Measurements from ENCODE around the gene OARD1.
"Not testable (repeated sequence)": the region's sequence is repeated elsewhere in the genome, so short reads cannot be mapped to it uniquely, and the experiment has no call there.

OARD1 gene, protein sequence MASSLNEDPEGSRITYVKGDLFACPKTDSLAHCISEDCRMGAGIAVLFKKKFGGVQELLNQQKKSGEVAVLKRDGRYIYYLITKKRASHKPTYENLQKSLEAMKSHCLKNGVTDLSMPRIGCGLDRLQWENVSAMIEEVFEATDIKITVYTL

DNA sequence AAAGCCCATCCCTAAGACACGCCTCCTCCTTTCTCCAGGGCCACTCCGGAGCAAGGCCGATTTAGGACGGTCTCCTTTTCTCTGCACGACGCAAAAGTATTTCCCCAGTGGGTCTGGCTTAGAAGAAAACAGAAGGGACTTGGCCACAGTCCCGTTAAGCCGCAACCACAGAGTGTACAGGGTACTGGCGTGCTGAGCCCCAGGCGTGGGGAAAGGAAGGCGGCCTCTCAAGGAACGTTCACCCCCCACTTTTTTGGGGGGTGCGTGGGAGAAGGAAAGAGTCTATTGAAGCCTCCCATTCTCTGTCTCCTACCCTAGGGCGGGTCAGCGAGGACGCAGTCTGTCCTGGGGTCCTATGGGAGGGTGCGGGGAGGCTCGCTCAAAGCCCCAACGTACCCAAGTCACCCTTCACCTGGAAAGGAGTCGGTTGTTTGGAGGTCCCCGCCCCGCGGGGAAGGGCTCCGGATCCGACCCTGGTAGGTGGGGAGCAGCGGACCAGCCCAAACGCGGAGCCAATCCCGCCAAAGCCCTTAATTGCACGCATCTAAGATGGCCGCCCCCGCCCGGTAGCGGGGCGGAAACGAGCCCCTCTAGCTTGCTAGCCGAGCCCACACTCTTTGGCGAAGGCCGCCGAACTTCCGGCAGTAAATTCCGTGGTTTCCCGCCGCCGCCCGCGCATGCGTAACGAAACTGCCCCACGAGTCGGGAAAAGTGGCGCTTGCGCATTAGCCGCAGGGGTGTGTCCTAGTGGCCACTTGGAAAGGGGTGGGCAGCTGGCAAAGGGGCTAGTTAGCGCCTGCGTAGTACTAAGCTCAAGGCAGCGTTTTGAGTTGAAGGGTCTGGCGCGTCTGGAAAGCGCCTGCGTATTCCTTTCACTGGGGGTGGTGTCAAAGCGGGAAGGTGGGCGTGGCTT, at the start of gene OARD1:
Gene OARD1, minus strand, starts transcription at position 434 of the 913 bp plus-strand sequence. CDS start 722 bp downstream, outside the sequence.
- DNase-seq = peak; percentile 99

DNA sequence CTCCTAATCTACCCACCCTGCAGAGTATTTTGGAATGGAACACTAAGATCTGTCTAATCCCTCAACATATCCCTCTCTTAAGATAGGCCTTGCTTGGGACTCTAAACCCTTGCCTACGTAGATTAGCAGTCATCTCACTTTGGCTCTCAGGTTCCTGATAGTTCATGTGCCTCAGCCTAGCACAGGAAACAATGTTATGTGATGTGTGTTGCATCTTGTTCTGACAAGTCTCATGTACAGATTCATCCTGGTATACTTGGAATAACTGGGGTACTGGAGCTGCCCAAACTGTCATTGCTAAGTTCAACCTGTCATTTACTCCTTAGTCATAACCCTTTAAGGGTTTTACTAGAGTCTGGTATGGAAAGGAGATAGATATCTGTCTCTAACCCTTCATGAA, 47.9 kb upstream of the OARD1 start:
- DNase-seq = no peak

DNA sequence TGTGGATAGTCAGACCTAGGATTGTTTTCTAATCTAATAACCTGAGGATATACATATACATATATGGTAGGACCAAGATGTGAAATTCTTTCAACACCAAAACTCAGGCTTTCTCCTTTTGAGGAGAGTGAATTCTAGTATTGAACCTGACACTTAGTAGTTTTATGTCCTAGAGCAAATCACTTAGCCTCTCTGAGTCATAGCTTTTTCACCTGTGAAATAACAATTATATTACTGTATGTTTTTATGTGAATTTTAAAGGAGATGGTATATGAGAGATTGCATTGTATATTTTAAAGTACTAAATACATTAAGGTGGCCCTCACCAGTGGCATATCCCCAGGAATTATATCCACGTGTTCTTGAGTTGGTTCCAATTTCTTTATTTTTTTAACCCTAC, 47.4 kb upstream of the OARD1 start:
- DNase-seq = no peak

DNA sequence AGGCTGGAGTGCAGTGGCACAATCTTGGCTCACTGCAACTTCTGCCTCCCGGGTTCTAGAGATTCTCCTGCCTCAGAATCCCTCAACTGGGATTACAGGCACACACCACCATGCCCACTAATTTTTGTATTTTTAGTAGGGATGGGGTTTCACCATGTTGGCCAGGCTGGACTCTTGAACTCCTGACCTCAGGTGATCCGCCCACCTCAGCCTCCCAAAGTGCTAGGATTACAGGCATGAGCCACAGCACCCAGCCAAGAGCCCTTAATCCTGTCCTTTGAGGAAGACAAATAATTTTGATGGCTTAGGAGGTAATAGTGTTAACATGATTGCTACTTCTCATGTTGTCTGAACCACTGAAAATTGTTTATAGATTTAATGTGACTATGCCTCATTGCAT, 42.9 kb upstream of the OARD1 start:
- not testable (repeated sequence) for DNase-seq

DNA sequence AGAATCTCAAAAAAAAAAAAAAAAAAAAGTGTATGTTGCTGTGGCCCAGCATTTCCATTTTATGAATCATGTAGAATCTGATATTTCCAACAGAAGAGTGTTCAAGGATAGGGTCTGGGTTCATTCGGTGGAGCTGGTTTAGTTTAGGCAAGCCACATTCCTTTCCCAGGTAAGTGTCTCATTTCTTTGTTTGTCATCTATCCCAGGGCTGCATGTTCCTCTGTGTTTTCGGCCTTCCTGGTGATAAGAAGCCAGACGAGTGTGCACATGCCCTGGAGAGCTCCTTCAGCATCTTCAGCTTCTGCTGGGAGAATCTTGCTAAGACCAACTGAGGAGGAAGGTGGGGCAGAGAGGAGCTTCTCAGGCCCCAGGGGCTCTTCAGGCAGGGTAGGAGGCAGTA, 38.9 kb upstream of the OARD1 start:
- DNase-seq = no peak

DNA sequence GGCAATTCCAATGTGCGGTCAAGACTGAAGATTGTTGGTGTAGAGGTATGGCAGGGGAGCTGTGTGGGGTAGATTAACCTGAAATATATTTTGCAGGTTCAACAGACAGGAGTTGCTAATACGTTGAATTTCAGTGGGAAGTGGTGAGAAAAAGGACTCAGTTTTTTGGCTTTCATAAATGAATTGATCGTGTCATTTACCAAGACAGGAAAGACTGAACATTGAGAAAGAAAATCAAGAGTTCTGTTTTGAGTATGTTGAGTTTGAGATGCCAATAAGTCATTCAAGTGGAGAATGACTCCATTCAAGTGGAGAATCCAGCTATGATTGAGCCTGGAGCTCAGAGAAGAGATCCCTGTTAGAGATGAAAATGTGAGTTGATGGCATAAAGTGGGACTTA, 31.7 kb upstream of the OARD1 start:
- no peak for DNase-seq

DNA sequence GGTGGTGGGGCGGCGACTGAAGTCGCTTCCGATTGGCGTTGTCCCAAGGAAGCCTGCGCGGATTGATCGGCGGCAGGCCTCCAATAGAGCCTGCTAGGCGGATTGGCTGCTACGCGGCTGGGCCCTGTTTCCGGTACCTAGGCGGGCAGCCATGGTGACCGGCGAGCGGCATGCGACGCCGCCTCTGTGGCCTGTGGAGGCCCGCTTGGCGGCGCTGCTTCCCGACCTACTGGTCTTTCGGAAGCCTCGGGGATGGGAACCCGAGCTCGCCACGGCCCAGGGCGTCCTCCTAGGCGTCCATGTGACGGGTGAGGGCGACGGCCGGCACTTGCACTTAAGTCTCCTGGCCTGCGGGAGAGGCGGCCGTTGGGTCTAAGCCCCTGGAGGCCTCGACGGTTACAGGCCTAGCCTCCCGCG, 28.7 kb upstream of the OARD1 start:
- no peak for DNase-seq

DNA sequence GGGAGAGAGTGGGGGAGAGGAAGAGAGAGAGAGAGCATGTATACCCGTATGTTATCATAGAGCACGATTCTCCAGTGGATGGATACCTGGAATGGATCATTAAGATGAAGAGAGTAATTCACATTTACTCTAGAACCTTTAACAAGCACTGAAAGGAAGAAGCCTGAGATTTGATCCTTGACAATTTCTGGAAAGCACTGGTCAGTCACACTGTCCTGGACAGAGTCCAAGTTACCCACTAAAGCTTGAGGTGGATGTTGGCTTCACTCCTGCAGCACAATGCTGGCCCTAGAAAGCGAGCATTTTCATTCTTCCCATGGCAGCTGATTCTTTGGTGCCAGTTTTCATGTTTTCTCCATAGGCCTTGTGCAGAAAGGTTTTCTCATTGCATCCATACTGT, 26.2 kb upstream of the OARD1 start:
- no peak for DNase-seq

DNA sequence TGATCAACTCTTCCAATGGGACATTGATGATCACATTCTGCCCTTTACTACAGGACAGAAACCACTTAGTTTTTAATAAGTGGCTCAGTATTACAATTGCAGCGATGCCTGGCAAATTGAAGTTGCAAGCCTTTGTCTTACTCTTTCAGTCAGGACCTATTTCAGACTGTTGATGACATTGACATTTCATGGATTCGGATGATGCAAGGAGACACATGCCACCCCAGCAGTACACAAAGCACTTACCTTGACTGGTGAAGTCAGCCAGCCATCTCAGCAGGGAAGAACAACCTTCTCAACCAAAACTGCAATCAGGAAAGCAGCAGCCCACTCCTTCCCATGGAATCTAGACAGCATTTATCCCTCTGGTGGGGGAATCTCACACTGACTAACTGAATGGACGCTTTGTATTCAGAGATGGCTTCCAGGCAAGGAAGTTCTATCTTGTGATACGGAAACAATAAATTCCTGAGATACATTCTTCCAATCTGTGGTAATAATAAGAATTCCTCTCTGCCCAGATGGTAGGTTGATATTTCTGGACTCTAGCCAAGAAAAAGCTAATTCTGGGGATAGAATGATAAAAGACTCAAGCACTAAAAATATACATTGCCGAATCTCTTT, 25.4 kb upstream of the OARD1 start:
- no peak for DNase-seq

DNA sequence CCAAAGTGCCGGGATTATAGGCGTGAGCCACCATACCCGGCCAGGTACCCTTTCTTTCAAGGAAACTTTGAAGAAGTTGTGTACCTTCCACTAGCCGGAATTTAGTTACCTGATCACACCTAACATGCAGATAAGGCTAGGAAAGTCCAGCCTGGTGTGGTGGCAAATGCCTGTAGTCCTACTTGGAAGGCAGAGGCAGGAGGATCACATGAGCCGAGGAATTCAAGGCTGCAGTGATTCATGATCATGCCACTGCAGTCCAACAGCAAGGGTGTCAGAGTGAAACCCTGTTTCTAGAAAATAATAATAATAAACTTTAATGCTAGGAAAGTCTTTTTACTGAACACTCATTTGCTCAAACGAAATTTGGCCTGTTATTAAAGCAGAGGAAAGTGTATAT, 21.6 kb upstream of the OARD1 start:
- no peak for DNase-seq

DNA sequence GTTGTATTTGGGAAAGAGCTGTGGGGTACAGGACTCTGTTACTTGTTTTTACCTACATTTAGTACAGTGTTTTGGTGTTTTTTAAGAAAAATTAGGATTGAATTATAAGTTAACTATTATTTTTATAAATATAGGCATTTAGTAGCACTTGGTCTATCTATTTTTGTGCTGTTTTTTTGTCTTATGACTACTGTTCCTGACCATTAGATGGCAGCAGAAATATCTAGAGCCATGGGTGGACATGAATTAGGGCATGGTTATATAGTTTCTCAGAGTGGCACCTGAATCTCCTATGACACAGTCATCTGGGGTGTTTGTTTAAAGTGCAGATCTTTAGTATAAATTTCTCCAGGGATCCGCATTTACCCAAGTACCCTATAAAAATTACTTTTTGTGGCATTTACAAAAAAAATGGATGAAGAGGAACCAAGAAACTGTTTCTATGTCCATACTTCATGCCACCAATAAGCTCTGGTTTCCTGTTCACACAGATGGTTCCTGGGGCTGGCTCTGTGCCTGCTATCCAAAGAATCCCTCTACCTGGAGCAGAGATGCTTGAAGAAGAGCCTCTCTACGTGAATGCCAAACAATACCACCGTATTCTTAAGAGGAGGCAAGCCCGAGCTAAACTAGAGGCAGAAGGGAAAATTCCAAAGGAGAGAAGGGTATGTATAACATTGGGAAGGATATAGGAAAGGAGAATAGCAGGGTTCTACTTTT, 20.4 kb upstream of the OARD1 start:
- DNase-seq = peak; percentile 57

DNA sequence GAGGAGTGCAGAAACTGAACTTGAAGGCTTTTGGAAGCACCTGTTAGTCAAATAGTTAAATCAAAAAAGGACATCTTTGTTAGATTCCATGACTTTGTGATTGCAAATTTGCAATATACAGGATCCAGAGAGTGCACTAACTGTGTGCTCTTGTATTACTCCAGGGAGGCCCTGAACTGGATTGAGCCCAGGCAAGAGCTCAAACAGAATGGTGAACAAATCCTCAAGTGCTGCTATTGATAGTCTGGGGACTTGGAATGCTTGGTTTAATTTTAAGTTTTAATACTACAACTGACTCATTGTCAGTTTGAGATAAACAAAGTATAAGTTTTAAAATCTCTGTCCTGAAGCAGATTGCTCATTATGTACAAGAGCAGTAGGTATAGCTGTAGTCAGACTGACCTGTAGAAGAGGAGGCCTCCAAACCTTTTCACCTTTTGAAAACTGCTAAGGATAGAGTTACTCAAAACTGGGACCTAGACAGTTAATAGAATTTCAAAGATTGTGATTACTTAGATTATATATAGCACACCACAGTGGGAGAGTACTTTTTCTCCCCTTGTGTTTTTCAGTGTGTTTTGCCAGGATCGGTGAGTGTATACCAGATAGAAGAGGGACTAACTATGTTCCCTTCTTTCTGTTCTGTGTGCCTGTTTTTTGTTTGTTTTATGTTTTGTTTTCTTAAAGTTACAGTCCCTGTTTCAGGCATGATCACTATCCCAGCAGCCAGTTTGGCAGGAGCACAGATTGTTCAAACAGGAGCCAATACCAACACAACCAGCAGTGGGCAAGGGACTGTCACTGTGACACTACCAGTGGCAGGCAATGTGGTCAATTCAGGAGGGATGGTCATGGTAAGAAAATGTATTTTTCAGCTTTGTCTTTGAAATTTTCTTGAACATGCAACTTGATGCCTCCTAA, 18.9 kb upstream of the OARD1 start:
- no peak for DNase-seq

DNA sequence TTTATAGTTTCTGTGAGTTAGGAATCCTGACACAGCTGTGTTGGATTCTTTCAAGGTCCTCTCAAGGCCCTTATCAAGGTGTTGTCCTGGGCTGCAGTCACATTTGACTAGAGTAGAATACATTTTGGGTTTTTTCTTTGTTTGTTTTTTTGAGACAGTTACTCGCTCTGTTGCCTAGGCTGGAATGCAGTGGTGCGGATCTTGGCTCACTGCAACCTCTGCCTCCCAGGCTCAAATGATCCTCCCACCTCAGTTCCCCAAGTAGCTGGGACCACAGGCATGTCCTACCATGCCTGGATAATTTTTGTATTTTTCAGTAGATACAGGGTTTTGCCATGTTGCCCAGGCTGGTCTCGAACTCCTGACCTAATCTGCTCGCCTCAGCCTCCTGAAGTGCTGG, 16.3 kb upstream of the OARD1 start:
- DNase-seq = no peak

DNA sequence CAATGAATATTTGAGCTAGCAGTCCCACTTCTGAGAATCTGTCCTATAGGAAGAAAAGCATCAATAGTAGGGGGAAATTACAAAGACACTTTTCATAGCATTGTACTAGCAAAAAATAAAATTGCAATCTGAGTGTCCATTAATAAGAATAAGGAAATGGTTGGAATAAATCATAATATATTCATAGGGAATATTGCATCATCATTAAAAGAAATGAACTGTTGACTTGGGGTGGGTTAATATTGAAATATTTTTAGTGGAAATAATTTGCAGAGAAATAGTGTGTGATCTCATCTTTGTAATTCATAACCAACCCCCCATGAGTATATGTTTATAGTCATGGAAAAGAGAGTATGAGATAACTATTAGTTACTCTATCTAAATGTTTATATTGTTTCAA, 13.0 kb upstream of the OARD1 start:
- no peak for DNase-seq

DNA sequence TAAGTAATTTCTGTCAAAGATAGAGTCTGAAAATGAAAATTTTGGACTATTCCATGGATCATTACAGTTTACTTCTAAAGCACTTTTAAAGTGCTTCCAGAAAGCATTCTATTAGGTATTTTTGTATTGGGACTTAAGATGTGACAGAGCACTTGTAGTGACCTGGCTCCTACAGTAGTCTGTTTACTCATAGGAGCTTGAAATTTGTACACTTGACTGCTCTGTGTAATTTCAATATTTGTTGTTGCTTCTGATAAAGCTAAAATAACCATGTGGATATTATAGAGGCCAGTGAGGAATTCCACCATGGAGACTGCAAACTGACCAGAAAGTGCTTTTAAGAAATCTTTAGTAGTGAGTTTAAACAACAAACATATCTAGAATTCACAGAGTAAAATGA, 10.9 kb upstream of the OARD1 start:
- DNase-seq = no peak

DNA sequence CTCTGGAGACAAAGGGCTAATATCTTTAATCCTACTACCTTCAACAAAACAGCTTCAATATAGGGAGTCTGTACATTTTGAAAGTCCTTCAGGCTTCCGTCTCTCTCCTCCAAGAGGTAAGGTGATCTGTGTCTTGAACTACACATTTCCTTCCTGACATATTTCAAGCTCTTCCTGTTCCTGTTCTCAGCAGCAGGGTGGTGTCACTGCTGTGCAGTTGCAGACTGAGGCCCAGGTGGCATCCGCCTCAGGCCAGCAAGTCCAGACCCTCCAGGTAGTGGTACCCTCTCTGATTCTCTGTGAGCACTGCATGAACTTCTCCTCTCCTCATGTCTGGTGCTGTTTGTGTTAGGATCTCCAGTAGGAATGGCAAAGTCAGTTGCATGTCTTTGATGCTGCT, 8.5 kb upstream of the OARD1 start:
- no peak for DNase-seq

DNA sequence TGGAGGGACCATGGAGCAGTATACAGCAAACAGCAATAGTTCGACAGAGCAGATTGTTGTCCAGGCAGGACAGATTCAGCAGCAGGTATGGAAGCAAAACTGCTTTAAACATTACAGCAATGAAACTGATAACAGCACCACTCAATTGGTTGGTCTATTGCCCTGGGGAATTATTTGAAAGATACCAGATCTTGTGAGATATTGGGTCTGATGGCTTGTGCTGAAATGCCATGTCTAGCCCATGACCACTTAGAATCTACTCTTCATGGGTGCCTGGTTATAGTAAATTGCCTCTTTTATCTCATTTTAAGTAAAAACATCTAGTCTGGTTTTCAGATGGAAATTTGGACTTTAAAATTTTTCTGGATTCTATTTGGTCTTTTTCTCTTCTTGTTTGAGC, 6.9 kb upstream of the OARD1 start:
- no peak for DNase-seq

DNA sequence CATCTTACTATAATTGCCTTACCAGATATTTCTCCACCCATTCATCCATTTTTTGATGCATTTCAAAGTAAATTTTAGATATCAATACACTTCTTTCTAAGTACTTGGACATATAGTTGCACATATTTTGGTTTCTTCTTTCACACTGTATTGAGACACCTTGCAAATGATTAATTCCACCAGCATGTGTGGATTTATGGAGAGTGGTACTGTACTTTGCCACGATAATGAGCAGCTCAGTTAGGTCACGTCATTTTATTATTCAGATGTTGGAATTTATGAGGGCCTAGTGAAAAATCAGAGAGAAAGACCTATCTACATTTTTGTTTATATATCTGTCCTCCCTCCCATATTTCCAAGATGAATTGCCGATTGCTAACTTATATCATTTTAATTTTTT, 5.9 kb upstream of the OARD1 start:
- no peak for DNase-seq

DNA sequence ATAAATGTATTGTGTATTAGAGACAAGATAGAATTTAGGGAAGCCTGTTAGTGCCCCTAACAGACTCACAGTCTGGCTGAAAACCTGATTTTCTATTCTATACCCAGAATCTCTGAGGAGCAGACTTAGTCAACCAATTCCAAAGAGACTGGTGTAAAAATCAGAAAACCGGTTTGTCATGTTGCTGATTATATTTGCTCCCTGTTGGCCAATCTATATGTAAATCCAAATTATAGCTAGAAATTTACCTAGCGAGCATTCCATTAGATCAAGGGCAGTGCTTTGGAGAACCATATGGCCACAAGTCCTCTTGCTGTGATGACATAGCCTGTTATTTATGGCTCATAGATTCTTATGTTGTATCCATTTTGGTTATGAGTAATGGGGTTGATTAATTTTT, 5.4 kb upstream of the OARD1 start:
- DNase-seq = no peak

DNA sequence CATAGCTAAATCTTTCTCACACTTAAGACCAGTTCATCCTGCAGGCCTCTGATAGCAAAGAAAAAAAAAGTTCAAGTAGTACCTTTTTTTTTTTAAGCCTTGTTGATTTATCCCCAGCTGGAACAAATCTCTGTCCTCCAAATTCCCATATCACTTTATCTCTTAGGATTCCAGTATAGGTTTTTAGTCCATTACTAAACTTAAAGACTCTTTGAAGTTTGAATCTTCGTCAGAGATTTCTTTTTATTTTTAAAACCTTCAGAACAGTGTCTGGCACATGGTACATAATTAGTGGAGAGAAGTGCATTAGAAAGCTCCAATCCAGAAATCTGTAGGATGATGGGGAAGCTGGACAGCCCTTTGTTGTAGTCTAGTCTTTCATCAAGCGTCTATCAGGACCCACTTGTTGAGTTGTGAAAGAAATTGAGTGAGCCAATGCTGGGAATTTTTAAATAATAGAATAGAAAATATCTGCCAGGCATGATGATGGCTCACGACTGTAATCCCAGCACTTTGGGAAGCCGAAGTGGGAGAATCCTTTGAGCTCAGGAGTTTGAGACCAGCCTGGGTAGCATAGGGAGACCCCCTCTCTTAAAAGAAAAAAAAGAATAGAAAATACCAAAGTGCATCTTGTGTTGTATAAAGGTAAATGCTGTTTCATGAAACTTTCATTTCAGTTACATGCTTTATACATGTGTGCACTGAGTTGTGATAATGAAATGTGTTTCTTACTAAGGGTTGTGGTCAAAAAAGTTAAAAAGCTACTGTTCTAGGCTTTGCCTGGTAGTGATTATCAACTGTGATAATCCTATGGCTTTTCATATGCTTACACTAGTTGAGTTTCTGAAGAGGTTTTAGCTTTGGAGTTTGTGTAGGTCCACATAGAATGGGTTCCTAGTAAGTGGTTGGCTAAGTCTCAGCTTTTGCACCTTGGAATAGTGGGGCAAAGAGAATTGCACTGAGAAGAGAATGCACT, 3.8 kb upstream of the OARD1 start:
- no peak for DNase-seq
